K562 (cell line): ENCODE data around the gene CARD14. TPM values are rescaled to one million over a fixed set of nuclear protein-coding genes. Genes with fewer than 3 reads are reported as not detected.
A peak's percentile ranks its signal among the peaks of the same experiment; 100 is the strongest.

ENCODE experiments used
- ATF3 ChIP-seq, 2 experiments: fragments of 450-650 bp in 1 of 2; sonication (generic) in 1 of 2; formaldehyde crosslinking in 1 of 2; IDR thresholded peaks in 1 of 2; conservative IDR thresholded peaks in 1 of 2; 2 replicates each; pipeline versions ENCODE4 v1.6.1 to v1.8.1; 2016 to 2023; ENCODE audit warnings: mild to moderate bottlenecking in 2 of 2, moderate library complexity in 2 of 2, inconsistent platforms in 1 of 2, missing genetic modification reagents in 1 of 2
- BDP1 ChIP-seq: IDR thresholded peaks from 3 replicates; pipeline ENCODE4 v1.6.1; 2011; ENCODE audit not compliant: insufficient read length, insufficient read depth
- C11orf30 ChIP-seq: fragments of 450-650 bp; IDR thresholded peaks from 2 replicates; pipeline ENCODE4 v1.6.1; 2016; ENCODE audit warnings: low read depth, mild to moderate bottlenecking
- CBFA2T2 ChIP-seq: fragments of 450-650 bp; conservative IDR thresholded peaks from 2 replicates; pipeline ENCODE4 v1.6.1; 2017; ENCODE audit warnings: mild to moderate bottlenecking
- CSDE1 ChIP-seq, 2 experiments: fragments of 450-650 bp; IDR thresholded peaks; 2 replicates each; pipeline ENCODE4 v1.6.1; 2016; ENCODE audit warnings: mild to moderate bottlenecking in 1 of 2
- CTBP1 ChIP-seq: fragments of 450-650 bp; IDR thresholded peaks from 2 replicates; pipeline ENCODE4 v1.6.1; 2016; ENCODE audit warnings: borderline replicate concordance
- FOSL1 ChIP-seq: fragments of 200-800 bp; sonication (Bioruptor generic); conservative IDR thresholded peaks from 2 replicates; pipeline ENCODE4 v1.6.1; 2016; ENCODE audit warnings: missing genetic modification characterization, missing compliant biosample characterization
- FOXJ2 ChIP-seq: fragments of 200-800 bp; sonication (Bioruptor generic); IDR thresholded peaks from 2 replicates; pipeline ENCODE4 v1.6.1; 2016; ENCODE audit warnings: missing genetic modification characterization, missing compliant biosample characterization
- HDAC1 ChIP-seq, 2 experiments: fragments of 450-650 bp; IDR thresholded peaks; 2 replicates each; pipeline ENCODE4 v1.6.1; 2016 to 2017; ENCODE audit warnings: inconsistent platforms in 1 of 2, mild to moderate bottlenecking in 1 of 2, moderate library complexity in 1 of 2
- HNRNPLL ChIP-seq: fragments of 200-400 bp; formaldehyde crosslinking; IDR thresholded peaks from 2 replicates; pipeline ENCODE4 v1.6.1; 2017; ENCODE audit warnings: low read length, low read depth, mild to moderate bottlenecking; ENCODE audit not compliant: poor library complexity, severe bottlenecking
- IFI16 ChIP-seq: fragments of 250-450 bp; sonication (Bioruptor Pico); IDR thresholded peaks from 2 replicates; pipeline ENCODE4 v2.1.2; 2022; ENCODE audit warnings: mild to moderate bottlenecking, inconsistent platforms
- MAFF ChIP-seq: IDR thresholded peaks from 2 replicates; pipeline ENCODE4 v1.6.1; 2012; ENCODE audit warnings: low read length, improper control_type of control experiment
- NFIX ChIP-seq: fragments of 250-450 bp; sonication (Bioruptor Pico); IDR thresholded peaks from 2 replicates; pipeline ENCODE4 v1.4.0; 2020; ENCODE audit warnings: low read depth, mild to moderate bottlenecking, moderate library complexity
- NONO ChIP-seq, 2 experiments: fragments of 200-400 bp in 1 of 2; fragments of 450-650 bp in 1 of 2; formaldehyde crosslinking in 1 of 2; IDR thresholded peaks; 2 replicates each; pipeline ENCODE4 v1.6.1; 2017; ENCODE audit warnings: low read depth in 2 of 2, mild to moderate bottlenecking in 2 of 2, moderate library complexity in 2 of 2, low read length in 1 of 2
- TAF1 ChIP-seq: IDR thresholded peaks from 2 replicates; pipeline ENCODE4 v1.6.1; 2011; ENCODE audit warnings: mild to moderate bottlenecking, low read length, moderate library complexity; ENCODE audit not compliant: insufficient read depth, control insufficient read depth, severe bottlenecking; ENCODE audit errors: extremely low read depth
- TEAD4 ChIP-seq, 2 experiments: sonication (generic) in 1 of 2; formaldehyde crosslinking in 1 of 2; IDR thresholded peaks; 2 replicates each; pipeline versions ENCODE4 v1.6.1 to v1.8.0; 2012 to 2022; ENCODE audit warnings: borderline replicate concordance in 1 of 2, inconsistent platforms in 1 of 2, low read length in 1 of 2, mild to moderate bottlenecking in 1 of 2, missing genetic modification reagents in 1 of 2
- TOE1 ChIP-seq, 2 experiments: fragments of 450-650 bp in 1 of 2; sonication (generic) in 1 of 2; formaldehyde crosslinking in 1 of 2; IDR thresholded peaks; 2 replicates each; pipeline versions ENCODE4 v1.7.1 to v1.8.0; 2016 to 2022; ENCODE audit warnings: borderline replicate concordance in 2 of 2, mild to moderate bottlenecking in 2 of 2, antibody characterized with exemption in 1 of 2, inconsistent platforms in 1 of 2, low read depth in 1 of 2, missing genetic modification reagents in 1 of 2, moderate library complexity in 1 of 2
- ZNF518B ChIP-seq: fragments of 250-450 bp; sonication (Bioruptor Pico); IDR thresholded peaks from 2 replicates; pipeline ENCODE4 v1.5.0; 2021; ENCODE audit warnings: mild to moderate bottlenecking, moderate library complexity
- polyA plus RNA-seq, 8 experiments: library from polyadenylated mRNA; depleted of rRNA in 4 of 8; stranded (reverse) in 5 of 8; unstranded in 3 of 8; fragments of >200 nt; fragmentation: Nextera tagmentation in 2 of 8; fragmentation: Illumina TruSeq in 1 of 8; extraction: Ambion mirVana in 2 of 8; extraction: Trizol in 1 of 8; gene quantifications; 2 replicates each; pipeline versions ENCODE4 v1.2.1 to v1.2.3, GENCODE V29; 2011 to 2014; ENCODE audit warnings: inconsistent platforms in 1 of 8, missing spikeins in 1 of 8
- total RNA-seq, 7 experiments: library from RNA; depleted of rRNA in 6 of 7; stranded (reverse); fragments of >200 nt in 6 of 7; fragmentation: Illumina TruSeq in 2 of 7; extraction: Trizol in 2 of 7; gene quantifications; 2 replicates each; pipeline versions ENCODE4 v1.2.1 to v1.2.3, GENCODE V29; 2011 to 2021; ENCODE audit warnings: low replicate concordance in 1 of 7
- TF ChIP-seq, protein P1 (sequence below): sonication (generic); formaldehyde crosslinking; IDR thresholded peaks from 2 replicates; pipeline ENCODE4 v1.8.1; 2023; ENCODE audit warnings: mild to moderate bottlenecking, missing genetic modification reagents
- TF ChIP-seq, protein P2 (sequence below): sonication (generic); IDR thresholded peaks from 2 replicates; pipeline ENCODE4 v1.6.1; 2016

The CARD14 gene
- total and polyA plus RNA-seq, 9 of the 15 experiments (the other 6 are each of a cell fraction or from before 2014, with no cell fraction given): not detected

DNA sequence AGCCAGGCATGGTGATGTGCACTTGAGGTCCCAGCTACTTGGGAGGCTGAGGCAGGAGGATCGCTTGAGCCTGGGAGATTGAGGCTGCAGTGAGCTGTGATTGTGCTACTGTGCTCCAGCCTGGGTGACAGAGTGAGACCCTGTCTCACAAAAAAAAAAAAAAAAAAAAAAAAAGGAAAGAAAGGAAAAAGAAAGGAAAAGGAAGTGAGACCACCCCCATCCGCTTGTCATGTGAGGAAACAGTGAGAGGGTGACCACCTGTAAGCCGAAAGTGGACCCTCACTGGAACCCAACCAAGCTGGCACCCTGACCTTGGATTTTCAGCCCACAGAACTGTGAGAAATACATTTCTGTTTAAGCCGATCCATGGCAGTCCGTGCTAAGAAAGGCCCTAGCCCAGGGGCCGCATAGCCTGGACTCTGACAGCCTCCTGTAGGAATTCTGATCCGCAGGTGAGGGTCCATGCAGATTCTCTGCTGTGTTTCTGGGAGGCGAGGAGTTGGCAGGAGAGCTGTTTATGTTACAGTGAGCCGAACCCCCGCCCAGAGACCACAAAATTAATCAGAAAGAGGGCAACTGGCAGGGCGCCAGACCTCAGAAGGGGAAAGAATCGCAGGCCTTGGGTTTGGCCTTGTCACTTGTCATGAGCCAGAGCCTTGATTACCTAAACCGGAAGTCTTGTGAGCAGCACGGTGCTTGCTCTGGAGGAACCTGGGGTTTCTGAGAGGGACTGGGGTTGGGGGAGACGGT, 49.4 kb downstream of the CARD14 start (continued):
- TF ChIP-seq HDAC1 (IDR thresholded peaks at IDR 0.05) (peak in 1 of 2 experiments; percentile 81; a peak in 2 of 4 replicates), ZNF518B (no peak), IFI16 (no peak), FOSL1 (tag) (peak; percentile 55; the same call in 1 of the 2 replicates), TEAD4 (IDR thresholded peaks at IDR 0.05; ENCODE audit: low read length) (peak; percentile 39; the same call in 1 of the 2 replicates), TEAD4 (CRISPR knock-in tag; IDR thresholded peaks at IDR 0.05; ENCODE audit: borderline replicate concordance) (no peak), BDP1 (no peak), CSDE1 (IDR thresholded peaks at IDR 0.05) (no peak), TOE1 (IDR thresholded peaks at IDR 0.05; ENCODE audit: borderline replicate concordance) (no peak), TOE1 (CRISPR knock-in tag; IDR thresholded peaks at IDR 0.05; ENCODE audit: borderline replicate concordance, low read depth) (no peak), FOXJ2 (tag) (0 out of 2 replicates have a peak, but pooled peaks have one; percentile 20), NFIX (peak; percentile 76), HNRNPLL (no peak), CTBP1 (no peak; the same call in 1 of the 2 replicates), MAFF (no peak), NONO (IDR thresholded peaks at IDR 0.05; ENCODE audit: low read depth in 2 of 2, low read length in 1 of 2) (no peak), CBFA2T2 (no peak), TAF1 (peak; percentile 42), C11orf30 (no peak), ATF3 (IDR thresholded peaks at IDR 0.05) (no peak), ATF3 (CRISPR knock-in tag; conservative IDR thresholded peaks at IDR 0.05) (no peak)
- TF ChIP-seq, protein P1, sequence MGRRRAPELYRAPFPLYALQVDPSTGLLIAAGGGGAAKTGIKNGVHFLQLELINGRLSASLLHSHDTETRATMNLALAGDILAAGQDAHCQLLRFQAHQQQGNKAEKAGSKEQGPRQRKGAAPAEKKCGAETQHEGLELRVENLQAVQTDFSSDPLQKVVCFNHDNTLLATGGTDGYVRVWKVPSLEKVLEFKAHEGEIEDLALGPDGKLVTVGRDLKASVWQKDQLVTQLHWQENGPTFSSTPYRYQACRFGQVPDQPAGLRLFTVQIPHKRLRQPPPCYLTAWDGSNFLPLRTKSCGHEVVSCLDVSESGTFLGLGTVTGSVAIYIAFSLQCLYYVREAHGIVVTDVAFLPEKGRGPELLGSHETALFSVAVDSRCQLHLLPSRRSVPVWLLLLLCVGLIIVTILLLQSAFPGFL: no peak
- TF ChIP-seq, protein P2, sequence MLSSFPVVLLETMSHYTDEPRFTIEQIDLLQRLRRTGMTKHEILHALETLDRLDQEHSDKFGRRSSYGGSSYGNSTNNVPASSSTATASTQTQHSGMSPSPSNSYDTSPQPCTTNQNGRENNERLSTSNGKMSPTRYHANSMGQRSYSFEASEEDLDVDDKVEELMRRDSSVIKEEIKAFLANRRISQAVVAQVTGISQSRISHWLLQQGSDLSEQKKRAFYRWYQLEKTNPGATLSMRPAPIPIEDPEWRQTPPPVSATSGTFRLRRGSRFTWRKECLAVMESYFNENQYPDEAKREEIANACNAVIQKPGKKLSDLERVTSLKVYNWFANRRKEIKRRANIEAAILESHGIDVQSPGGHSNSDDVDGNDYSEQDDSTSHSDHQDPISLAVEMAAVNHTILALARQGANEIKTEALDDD: no peak
